Mucosa of descending colon (tissue), 3 donors: Measurements from ENCODE around the gene PPFIA3. TPM values are rescaled to one million over a fixed set of nuclear protein-coding genes. Genes with fewer than 3 reads are reported as not detected.
"Not testable (repeated sequence)": the region's sequence is repeated elsewhere in the genome, so short reads cannot be mapped to it uniquely, and the experiment has no call there.

Source experiments
- ATAC-seq: fragments of 200-7000 bp; cut with Tn5 transposase; one replicate; pipeline ENCODE4 v1.9.1; 2020; ENCODE audit warnings: mild to moderate bottlenecking, moderate library complexity
- DNase-seq, 3 donors: peaks; one replicate each; pipeline ENCODE4 v3.0.0-alpha.2; 2020
- H3K36me3 ChIP-seq: fragments of 200-600 bp; one replicate; pipeline ENCODE4 v1.8.0; 2021; ENCODE audit warnings: low read depth, mild to moderate bottlenecking
- H3K4me1 ChIP-seq: fragments of 200-600 bp; one replicate; pipeline ENCODE4 v1.8.0; 2021; ENCODE audit warnings: low read depth, mild to moderate bottlenecking
- H3K4me3 ChIP-seq: fragments of 200-600 bp; one replicate; pipeline ENCODE4 v1.8.0; 2021; ENCODE audit warnings: mild to moderate bottlenecking
- H3K9me3 ChIP-seq: fragments of 200-600 bp; one replicate; pipeline ENCODE4 v1.8.0; 2021; ENCODE audit warnings: mild to moderate bottlenecking
- intact Hi-C, 2 donors: fragments of 100-400 bp; cut with DNase I in 1 of 2; cut with micrococcal nuclease in 1 of 2; formaldehyde crosslinking; loops; one replicate each; pipeline versions ENCODE4 v1.11.0 to v1.11.1; 2022; cut with DNase I, micrococcal nuclease
- total RNA-seq, 3 donors: library from RNA; stranded (reverse); fragmentation: NEBNext Ultra II Directional in 2 of 3; extraction: Animal tissue kit (Norgen Biotek cat#: 25700) in 2 of 3; gene quantifications; one replicate each; pipeline versions ENCODE4 v1.2.1 to v1.2.4, GENCODE V29; 2021 to 2023
- TF ChIP-seq, protein P1 (sequence below): fragments of 200-600 bp; IDR thresholded peaks from one replicate; pipeline ENCODE4 v1.8.0; 2022; ENCODE audit warnings: antibody characterized with exemption, mild to moderate bottlenecking
- donor health status: DM: no; HTN: no; CAD: no; lungs with moderate emphysema.
- donor health status: DM: no; HTN: no; CAD: no.
- donor health status: DM: no; HTN: yes; CAD: no.

PPFIA3 gene
- total RNA-seq, 3 donors from 2014 or later, result 15.1 to 21.4 (median 19.6) TPM

DNA sequence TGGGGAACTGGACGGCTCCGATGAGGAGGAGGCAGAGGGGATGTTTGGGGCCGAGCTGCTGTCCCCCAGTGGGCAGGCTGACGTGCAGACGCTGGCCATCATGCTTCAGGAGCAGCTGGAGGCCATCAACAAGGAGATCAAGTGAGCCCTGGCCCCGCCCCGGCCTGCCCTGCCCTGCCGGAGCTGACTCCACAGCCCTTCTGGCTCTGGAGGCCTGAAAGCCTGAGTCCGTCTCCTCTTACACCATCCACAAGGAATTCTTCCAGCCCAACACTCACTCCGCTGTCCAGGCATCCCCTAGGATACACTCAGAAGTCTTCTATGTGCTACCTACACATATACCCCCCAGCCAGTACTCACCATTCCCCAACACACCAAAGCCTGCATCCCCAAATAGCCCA is 17.4 kb downstream of the PPFIA3 start:
- H3K4me3 ChIP-seq, result no peak overlapping the region
- H3K4me1 ChIP-seq, result peaks cover 23% of the 10 kb centered on the region
- no peaks in the 10 kb centered on the region for H3K36me3 ChIP-seq
- intact Hi-C loops, result no loop called here
- H3K9me3 ChIP-seq, result no peaks in the 10 kb centered on the region
- TF ChIP-seq, protein P1, sequence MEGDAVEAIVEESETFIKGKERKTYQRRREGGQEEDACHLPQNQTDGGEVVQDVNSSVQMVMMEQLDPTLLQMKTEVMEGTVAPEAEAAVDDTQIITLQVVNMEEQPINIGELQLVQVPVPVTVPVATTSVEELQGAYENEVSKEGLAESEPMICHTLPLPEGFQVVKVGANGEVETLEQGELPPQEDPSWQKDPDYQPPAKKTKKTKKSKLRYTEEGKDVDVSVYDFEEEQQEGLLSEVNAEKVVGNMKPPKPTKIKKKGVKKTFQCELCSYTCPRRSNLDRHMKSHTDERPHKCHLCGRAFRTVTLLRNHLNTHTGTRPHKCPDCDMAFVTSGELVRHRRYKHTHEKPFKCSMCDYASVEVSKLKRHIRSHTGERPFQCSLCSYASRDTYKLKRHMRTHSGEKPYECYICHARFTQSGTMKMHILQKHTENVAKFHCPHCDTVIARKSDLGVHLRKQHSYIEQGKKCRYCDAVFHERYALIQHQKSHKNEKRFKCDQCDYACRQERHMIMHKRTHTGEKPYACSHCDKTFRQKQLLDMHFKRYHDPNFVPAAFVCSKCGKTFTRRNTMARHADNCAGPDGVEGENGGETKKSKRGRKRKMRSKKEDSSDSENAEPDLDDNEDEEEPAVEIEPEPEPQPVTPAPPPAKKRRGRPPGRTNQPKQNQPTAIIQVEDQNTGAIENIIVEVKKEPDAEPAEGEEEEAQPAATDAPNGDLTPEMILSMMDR, result no peak
- ATAC-seq (peak; percentile 11), DNase-seq (peak; percentile 57 to 74 (median 69))

DNA sequence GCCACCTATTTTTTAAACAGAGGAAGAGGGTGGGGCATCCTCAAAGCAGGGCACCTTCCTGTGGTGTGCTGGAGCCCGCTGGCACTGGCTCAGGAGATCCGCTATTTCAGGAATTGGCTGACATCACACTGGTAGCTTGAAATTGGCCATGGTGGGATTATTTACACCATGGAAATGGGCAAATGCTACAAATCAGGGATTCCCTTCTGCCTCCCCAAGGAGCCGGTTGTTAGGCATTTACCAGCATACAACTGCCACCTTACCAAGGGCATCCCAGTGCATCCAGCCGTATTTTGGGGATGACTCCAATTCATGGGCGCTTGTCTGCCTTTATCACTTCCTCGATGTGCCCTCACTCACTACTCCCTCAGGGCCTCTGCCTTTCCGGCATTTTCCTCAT is 21.6 kb downstream of the PPFIA3 start:
- Histone ChIP-seq H3K4me1 (peaks cover 21% of the 10 kb centered on the region), H3K4me3 (no peak overlapping the region), H3K36me3 (no peaks in the 10 kb centered on the region), H3K9me3 (no peaks in the 10 kb centered on the region)
- intact Hi-C loops, result loop anchor here (10.0 kb wide), 1 partner anchor 46 kb away; no protein-coding TSS in a partner anchor
- no peak for DNase-seq
- TF ChIP-seq, protein P1, result no peak
- ATAC-seq, result no peak

DNA sequence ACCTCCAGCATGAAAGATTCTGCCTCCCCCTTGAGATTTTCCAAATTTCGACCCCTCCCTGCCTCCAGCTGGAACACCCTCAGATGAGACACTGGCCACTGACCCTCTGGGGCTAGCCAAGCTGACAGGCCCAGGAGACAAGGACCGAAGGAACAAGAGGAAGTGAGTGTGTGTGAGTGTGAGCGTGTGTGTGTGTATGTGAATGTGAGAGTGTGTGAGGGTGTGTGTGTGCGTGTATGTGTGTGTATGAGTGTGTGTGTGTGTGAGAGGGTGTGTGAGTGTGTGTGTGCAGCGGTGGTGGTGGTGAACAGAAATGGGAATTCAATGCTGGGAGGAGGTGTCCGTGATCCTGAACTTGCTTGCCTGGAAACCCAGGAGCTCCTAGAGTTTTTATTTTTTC is 22.0 kb downstream of the PPFIA3 start:
- no peaks in the 10 kb centered on the region for H3K9me3 ChIP-seq
- intact Hi-C loops, result loop anchor here (10.0 kb wide), 1 partner anchor 47 kb away; no protein-coding TSS in a partner anchor
- H3K4me3 ChIP-seq, result no peak overlapping the region
- ATAC-seq, result no peak
- TF ChIP-seq, protein P1, result no peak
- no peaks in the 10 kb centered on the region for H3K36me3 ChIP-seq
- DNase-seq, result no peak
- H3K4me1 ChIP-seq, result peaks cover 21% of the 10 kb centered on the region

DNA sequence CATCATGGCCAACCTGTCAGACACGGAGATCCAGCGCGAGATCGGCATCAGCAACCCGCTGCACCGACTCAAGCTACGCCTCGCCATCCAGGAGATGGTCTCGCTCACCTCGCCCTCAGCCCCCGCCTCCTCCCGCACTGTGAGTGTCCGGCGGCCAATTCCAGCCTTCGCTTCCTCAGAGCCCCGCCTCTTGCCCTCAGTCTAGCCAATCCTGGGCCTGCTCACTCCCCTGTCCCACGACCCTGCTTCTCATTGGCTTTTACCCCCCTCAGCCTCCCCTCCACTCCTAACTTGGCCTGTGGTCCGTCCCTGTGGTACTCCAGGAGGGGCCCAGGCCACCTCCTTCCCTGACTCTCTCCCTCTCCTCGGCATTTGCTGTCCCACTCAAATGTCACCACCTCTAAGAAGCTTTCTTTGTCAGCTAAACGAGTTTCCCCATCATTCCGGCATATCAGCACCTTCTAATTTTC is 23.6 kb downstream of the PPFIA3 start:
- DNase-seq (peak; percentile 89 to 91 (median 90)), ATAC-seq (peak; percentile 94)
- Histone ChIP-seq H3K4me3 (no peak overlapping the region), H3K4me1 (peaks cover 19% of the 10 kb centered on the region), H3K36me3 (no peaks in the 10 kb centered on the region), H3K9me3 (no peaks in the 10 kb centered on the region)
- TF ChIP-seq, protein P1, result no peak
- intact Hi-C loops, result loop anchor here (10.0 kb wide), 1 partner anchor 48 kb away; no protein-coding TSS in a partner anchor

DNA sequence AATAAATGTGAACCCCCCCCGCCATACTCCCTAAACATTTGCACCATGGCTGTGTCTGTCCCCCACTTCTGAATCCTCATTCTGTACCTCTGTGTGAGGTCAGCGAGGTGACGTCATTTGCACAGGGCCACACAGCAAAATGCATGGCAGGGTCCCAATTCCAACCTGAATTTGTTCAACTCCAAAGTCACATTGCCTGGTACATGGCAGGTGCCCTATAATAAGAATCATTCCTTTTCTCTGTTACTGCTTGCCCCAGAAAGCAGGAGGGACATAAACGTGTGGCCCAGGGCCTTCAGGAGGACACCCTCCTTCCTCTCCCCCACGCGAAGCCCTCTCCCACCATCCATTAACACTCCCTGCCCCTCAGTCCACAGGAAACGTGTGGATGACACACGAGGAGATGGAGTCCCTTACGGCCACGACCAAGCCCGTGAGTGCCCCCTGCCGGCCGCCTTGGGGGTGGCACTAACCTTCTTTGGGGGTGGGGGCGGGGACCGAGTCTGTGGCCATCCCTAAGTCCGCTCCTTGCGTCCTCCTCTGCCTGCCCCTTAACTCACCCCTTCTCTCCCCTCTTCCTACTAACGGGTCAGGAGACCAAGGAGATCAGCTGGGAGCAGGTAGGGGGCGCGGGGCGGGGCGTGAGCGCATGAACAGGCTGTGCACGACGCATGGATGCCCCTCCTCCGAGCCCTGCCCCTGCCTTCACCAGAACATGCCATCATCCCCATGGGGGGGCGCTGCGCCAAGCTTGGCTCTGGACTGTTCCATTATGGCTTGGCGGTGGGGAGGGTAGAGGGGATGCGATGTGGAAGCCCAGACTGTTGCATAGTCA is 26.4 kb downstream of the PPFIA3 start:
- TF ChIP-seq, protein P1, result peak; percentile 66
- no peaks in the 10 kb centered on the region for H3K9me3 ChIP-seq
- DNase-seq, result peak; percentile 80 to 91 (median 90)
- ATAC-seq, result peak; percentile 29
- peaks cover 24% of the 10 kb centered on the region for H3K4me1 ChIP-seq
- intact Hi-C loops, result loop anchor here (10.0 kb wide), 1 partner anchor 51 kb away; no protein-coding TSS in a partner anchor
- H3K4me3 ChIP-seq, result no peak overlapping the region
- H3K36me3 ChIP-seq, result no peaks in the 10 kb centered on the region

DNA sequence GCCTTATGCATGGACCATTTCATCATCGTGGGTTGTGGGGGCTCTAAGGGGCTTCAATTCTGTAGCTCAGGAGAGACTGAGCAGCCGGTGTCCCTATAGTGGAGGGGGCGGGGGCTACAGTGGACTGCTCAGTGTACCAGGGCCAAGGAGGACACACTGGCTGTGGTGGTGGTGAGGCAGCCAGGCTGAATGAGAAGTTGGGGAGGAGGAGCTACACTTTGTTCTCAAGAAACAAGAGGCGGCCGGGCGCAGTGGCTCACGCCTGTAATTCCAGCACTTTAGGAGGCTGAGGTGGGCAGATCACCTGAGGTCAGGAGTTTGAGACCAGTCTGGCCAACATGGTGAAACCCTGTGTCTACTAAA is 27.0 kb downstream of the PPFIA3 start:
- ATAC-seq, H3K36me3 ChIP-seq, H3K9me3 ChIP-seq, H3K4me3 ChIP-seq, DNase-seq: not testable (repeated sequence)
- peaks cover 29% of the 10 kb centered on the region for H3K4me1 ChIP-seq
- intact Hi-C loops, result loop anchor here (10.0 kb wide), 1 partner anchor 52 kb away; no protein-coding TSS in a partner anchor
